Neural cell (in vitro differentiated cells): ENCODE data around the gene HBA2.

Source experiments
- CTCF ChIP-seq: fragments of 450-650 bp; IDR thresholded peaks from 2 replicates; pipeline ENCODE4 v1.5.1; 2014; ENCODE audit warnings: antibody characterized with exemption, mild to moderate bottlenecking, moderate library complexity; ENCODE audit not compliant: poor library complexity, severe bottlenecking
- EP300 ChIP-seq: fragments of 450-650 bp; conservative IDR thresholded peaks from 2 replicates; pipeline ENCODE4 v1.6.1; 2014; ENCODE audit warnings: antibody characterized with exemption, mild to moderate bottlenecking, moderate library complexity; ENCODE audit not compliant: poor library complexity, severe bottlenecking
- EZH2 ChIP-seq: fragments of 200-600, 300-800 bp; shearing (Covaris generic), sonication (generic); IDR thresholded peaks from 2 replicates; pipeline ENCODE4 v1.6.1; 2014; ENCODE audit warnings: antibody characterized with exemption, low read length, borderline replicate concordance, mild to moderate bottlenecking; ENCODE audit not compliant: insufficient read depth, poor library complexity, severe bottlenecking
- REST ChIP-seq: IDR thresholded peaks from 2 replicates; pipeline ENCODE4 v1.6.1; 2012; ENCODE audit warnings: borderline replicate concordance

GRCh38 chr16:212999-213398 is 40.3 kb downstream of the HBA2 start:
- TF ChIP-seq CTCF (no peak), REST (no peak), EZH2 (no peak), EP300 (no peak)
